Measurements from ENCODE around the gene HSFX3. TPM values are rescaled to one million over a fixed set of nuclear protein-coding genes. Genes with fewer than 3 reads are reported as not detected.

HSFX3 gene
- total RNA-seq, 4 donors from 2014 or later, result not detected

GRCh38 chrX:149516604-149517003, 33.1 kb downstream of the HSFX3 start:
- TF ChIP-seq POLR2A (IDR thresholded peaks at IDR 0.05) (no peak), CTCF (IDR thresholded peaks at IDR 0.05) (no peak)
- intact Hi-C loops (cut with DNase I), result no loop called here
- Histone ChIP-seq H3K4me3 (replicated peaks in 1 of 3) (no peak overlapping the region), H3K27me3 (no peaks in the 10 kb centered on the region), H3K9me3 (no peaks in the 10 kb centered on the region), H3K4me1 (no peaks in the 10 kb centered on the region), H3K36me3 (no peaks in the 10 kb centered on the region), H3K27ac (no peak overlapping the region)
- WGBS, 2 donors, result 89 to 97% methylated on average over 2 of the region's 2 CpGs
- DNase-seq, result no peak

GRCh38 chrX:149515954-149516602, 33.6 kb downstream of the HSFX3 start:
- Histone ChIP-seq H3K4me1 (no peaks in the 10 kb centered on the region), H3K9me3 (no peaks in the 10 kb centered on the region), H3K27me3 (no peaks in the 10 kb centered on the region), H3K4me3 (replicated peaks in 1 of 3) (no peak overlapping the region), H3K36me3 (no peaks in the 10 kb centered on the region), H3K27ac (no peak overlapping the region)
- intact Hi-C loops (cut with DNase I), result no loop called here
- 45 to 60% methylated on average over 3 to 4 of the region's 4 CpGs for WGBS, 2 donors
- DNase-seq, result no peak
- no peak for TF ChIP-seq CTCF (IDR thresholded peaks at IDR 0.05)

- H3K27ac ChIP-seq, result no peak overlapping the region
- H3K9me3 ChIP-seq, result no peaks in the 10 kb centered on the region
- no peaks in the 10 kb centered on the region for H3K36me3 ChIP-seq
- no peaks in the 10 kb centered on the region for H3K27me3 ChIP-seq
- TF ChIP-seq POLR2A (IDR thresholded peaks at IDR 0.05), result no peak
- TF ChIP-seq CTCF (IDR thresholded peaks at IDR 0.05), result no peak
- WGBS, 2 donors, result 63 to 82% methylated on average over 8 to 9 of the region's 9 CpGs
- intact Hi-C loops (cut with DNase I), result no loop called here
- DNase-seq, result no peak
- no peaks in the 10 kb centered on the region for H3K4me1 ChIP-seq
- no peak overlapping the region for H3K4me3 ChIP-seq (replicated peaks in 1 of 3)
These were observed 35.8 kb downstream of the HSFX3 start for GRCh38 chrX:149513825-149514428.

- intact Hi-C loops (cut with DNase I), result no loop called here
- no peaks in the 10 kb centered on the region for H3K4me1 ChIP-seq
- H3K27me3 ChIP-seq, result no peaks in the 10 kb centered on the region
- WGBS, 2 donors, result 72 to 100% methylated on average over 2 to 4 of the region's 4 CpGs
- TF ChIP-seq POLR2A (IDR thresholded peaks at IDR 0.05) (no peak), CTCF (IDR thresholded peaks at IDR 0.05) (peak in 4 of 6 experiments; percentile 27 to 54 (median 50))
- no peaks in the 10 kb centered on the region for H3K36me3 ChIP-seq
- DNase-seq, result peak; percentile 40 to 48
- H3K4me3 ChIP-seq (replicated peaks in 1 of 3), result no peak overlapping the region
- H3K9me3 ChIP-seq, result no peaks in the 10 kb centered on the region
- no peak overlapping the region for H3K27ac ChIP-seq
These were observed 37.4 kb downstream of the HSFX3 start for GRCh38 chrX:149512225-149512885.

GRCh38 chrX:149511081-149511480, 38.6 kb downstream of the HSFX3 start:
- no peak overlapping the region for H3K27ac ChIP-seq
- TF ChIP-seq POLR2A (IDR thresholded peaks at IDR 0.05) (no peak), CTCF (IDR thresholded peaks at IDR 0.05) (no peak)
- WGBS, 2 donors, result 74 to 76% methylated on average over 5 of the region's 5 CpGs
- DNase-seq, result no peak
- no peaks in the 10 kb centered on the region for H3K27me3 ChIP-seq
- intact Hi-C loops (cut with DNase I), result no loop called here
- no peaks in the 10 kb centered on the region for H3K9me3 ChIP-seq
- H3K4me3 ChIP-seq (replicated peaks in 1 of 3), result no peak overlapping the region
- H3K4me1 ChIP-seq, result no peaks in the 10 kb centered on the region
- H3K36me3 ChIP-seq, result no peaks in the 10 kb centered on the region
